HL-60/S4 (cell line): ENCODE measurements around the gene HES5.

Experiments
- in situ Hi-C: fragments of 300-500 bp; cut with MboI; formaldehyde crosslinking; loops from 2 replicates; pipeline ENCODE4 v1.14.3; 2022; ENCODE audit warnings: low sequenced_read_pairs

HES5 gene

DNA sequence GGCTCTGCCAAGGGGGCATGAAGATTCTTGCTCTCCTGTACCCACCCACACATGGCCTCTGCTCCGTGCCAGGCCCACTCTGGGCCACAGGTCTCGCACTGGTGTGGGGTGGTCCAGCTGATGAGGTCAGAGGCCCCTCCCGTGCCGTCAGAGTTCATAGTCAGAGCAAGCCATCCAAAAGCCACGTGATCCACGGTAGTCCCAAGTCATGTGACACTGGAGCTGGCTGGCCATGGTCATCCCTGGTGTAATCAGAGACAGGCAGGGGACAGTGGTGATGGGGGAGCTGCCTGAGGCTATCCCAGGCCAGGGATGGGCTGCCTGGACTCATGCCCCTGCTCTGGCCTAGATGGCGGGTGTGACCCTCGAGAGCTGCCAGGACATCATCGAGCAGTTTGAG lies 43.5 kb downstream of the HES5 start:
- in situ Hi-C loops: no loop called here

DNA sequence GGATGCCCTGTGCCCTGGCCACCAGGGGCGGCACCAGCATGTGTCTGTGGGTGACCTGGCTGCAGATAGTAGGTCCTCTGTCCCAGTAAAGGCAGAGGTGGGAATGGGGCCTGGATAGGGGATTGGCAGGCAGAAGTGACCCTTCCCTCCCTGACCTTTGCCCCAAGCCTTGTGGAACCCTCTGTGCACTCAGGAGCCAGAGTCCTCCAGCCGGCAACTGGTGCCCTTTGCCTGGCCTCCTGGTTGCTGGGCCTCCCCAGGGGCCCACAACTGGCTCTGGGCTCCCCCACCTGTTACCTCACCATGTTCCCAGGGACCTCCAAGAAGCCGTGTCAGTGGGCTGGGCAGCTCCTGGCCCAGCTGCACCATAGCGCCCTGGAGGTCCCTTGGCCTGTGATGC lies 44.0 kb downstream of the HES5 start:
- in situ Hi-C loops: no loop called here

DNA sequence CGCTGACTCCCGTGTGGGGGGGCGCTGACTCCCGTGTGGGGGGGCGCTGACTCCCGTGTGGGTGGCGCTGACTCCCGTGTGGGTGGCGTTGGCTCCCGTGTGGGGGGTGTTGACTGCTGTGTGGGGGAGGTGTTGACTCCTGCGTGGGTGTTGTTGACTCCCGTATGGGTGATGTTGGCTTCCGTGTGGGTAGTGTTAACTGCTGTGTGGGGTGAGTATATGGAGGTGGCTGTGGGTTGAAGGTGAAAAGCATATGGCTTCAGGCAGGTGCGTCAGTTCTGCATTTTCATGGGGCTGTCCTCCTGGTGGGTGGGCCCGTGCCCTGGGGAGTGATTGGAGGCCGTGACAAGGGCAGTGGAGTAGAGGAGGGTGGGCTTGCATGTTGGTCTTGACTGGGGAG lies 46.1 kb downstream of the HES5 start:
- in situ Hi-C loops: no loop called here

DNA sequence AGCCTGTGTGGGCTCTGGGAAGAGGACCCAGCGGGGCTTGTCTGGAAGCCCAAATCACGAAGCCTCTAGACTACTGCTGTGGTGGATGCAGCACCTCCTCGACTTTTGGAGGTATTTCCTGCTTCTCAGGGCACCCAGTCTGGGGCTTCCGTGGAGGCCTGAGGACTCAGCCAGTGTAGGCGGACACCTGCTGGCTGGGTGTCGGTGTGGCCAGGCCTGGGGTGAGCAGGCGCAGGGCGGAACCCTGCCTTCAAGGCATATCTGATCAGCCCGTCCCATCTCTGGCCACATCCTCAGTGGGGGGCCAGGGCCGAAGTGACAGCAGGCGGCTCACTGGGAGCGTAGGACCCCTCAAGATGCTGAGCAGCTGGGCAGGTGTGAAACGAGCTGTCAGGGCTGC lies 47.0 kb downstream of the HES5 start:
- in situ Hi-C loops: no loop called here

DNA sequence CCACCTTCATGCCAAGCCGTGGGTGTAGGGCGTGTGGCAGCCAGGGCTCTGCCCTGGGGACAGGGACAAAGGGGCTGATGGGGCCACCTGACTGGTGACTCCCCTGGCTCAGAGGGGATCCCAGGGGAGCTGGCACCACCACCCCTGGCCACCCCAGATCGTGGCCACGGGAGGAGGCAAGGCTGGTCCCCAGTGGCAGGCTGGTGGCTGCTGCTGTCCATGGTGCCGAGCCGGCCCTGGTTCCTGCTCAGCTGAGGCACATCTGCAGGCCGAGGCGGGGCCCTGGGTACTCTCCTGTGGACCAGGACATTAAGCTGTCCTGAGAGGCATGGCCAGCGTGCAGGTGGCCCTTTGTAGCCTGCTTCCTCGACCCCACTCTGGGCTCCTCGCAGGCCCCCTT lies 47.5 kb downstream of the HES5 start:
- in situ Hi-C loops: no loop called here

DNA sequence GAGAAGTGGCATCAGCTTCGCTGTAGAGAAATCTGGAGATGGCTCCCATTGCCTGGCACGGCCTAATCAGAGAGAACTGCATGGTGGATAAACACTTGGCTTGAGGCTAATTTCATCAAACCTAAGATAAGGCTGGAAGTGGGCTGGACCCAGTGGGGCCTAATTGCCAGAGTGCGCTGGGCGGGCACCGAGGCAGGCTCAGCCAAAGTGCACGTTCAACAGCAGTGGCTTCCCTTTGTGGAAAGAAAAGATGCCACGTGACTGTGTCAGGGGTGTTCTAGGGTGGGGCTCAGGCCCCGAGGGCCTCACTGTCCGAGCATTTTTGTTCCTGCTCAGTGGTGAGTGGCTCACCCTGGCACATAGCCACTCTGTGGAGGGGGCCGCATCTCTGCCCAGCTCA lies 48.2 kb downstream of the HES5 start:
- in situ Hi-C loops: no loop called here

DNA sequence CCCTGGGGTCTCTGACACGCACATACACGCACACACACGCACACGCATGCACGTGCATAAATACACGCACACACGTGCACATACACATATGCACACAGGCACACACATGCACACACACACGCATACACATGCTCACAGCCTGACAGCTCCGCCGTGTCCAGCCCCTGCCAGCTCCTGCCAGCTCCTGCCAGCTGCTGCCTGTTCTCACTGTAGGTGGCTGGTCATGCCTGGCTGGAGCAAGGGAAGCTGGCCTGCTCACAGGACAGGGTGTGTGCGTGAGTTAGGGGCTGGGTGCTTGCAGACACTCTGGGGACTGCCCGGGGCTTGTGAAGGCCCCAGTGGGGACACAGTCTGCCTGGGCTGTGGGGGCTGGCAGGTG lies 49.1 kb downstream of the HES5 start:
- in situ Hi-C loops: no loop called here

DNA sequence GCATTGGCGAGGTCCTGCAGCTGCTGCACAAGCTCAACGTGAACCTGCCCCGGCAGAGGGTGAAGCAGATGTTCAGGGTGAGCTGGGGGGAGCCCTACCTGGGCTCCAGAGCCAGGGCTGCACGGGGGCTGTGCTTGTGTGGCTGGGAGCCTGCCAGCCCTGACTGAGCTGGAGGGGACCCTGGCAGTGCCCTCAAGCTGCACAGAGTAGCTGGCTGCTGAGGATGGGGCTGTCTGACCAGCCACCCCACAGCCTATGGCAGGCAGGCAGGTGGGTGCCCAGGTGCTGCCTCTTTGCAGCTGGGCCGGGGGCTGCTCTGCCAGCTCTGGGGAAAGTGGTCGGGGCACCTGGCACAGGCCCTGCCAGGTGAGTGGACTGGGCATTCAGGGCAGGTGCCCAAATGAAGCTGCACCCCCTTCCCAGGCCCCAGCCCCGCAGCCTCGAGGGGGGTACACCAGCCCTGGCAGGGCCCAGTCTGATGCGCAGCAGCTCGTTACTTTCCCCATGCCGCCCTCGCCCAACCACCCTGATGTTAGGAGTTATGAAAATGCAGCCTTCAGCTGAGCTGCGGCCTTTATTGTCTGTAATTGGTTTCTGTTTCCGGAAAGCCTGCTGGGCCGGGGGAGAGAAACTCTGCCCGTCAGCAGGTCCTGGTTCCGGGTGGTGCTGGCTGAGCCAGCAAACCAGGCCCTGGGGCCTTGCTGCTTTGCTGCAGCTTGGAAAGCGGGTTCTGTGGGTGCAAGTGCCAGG lies 49.7 kb downstream of the HES5 start:
- in situ Hi-C loops: no loop called here

DNA sequence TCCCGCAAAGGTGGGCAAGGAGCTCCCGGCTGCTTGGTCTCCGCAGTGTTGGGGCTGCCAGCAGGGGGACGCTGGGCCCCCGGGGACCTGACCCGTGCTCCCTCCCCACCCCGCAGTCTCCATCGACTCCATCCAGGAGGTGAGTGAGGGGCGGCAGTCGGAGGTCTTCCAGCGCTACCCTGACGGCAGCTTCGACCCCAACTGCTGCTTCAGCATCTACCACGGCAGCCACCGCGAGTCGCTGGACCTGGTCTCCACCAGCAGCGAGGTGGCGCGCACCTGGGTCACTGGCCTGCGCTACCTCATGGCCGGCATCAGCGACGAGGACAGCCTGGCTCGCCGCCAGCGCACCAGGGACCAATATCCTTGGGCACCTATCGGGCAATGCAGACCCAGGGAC lies 50.4 kb downstream of the HES5 start:
- in situ Hi-C loops: no loop called here

DNA sequence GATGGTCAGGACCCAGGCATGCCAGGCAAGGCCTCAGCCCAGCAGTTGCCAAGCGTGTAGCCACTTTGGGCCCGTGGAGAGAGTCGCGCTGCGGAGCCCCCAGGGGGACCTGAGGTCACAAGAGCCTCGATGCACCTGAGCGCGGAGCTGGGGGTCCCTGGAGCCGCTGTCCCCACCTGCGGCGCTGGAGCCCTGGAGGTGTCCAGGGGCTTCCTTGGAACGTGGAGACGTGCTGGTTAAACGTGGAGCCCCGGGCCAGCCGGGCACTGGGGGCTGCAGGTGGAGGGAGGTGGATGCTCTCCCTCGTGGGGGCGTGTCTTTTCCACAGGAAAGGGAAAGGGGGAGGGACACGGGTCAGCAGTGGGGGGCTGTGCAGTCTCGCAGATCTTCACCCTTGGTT lies 50.9 kb downstream of the HES5 start:
- in situ Hi-C loops: no loop called here
